ENCODE data around the gene CIZ1.

GRCh38 chr9:128222026-128222425 lies 30.7 kb upstream of the CIZ1 start:
- TF ChIP-seq CTCF (IDR thresholded peaks at IDR 0.05) (no peak), POLR2A (IDR thresholded peaks at IDR 0.05) (no peak)

All from heart left ventricle (tissue), 13 donors.